Vagina (tissue), 2 donors: ENCODE measurements around the gene ANKZF1. TPM values are rescaled to one million over a fixed set of nuclear protein-coding genes. Genes with fewer than 3 reads are reported as not detected.

Experiments used
- DNase-seq, 2 donors: peaks; one replicate each; pipeline ENCODE4 v3.0.0-alpha.2; 2017; ENCODE audit errors: extremely low spot score in 2 of 2
- H3K27ac ChIP-seq: fragments of 200-600 bp; sonication (generic); one replicate; pipeline ENCODE4 v1.5.1; 2019
- H3K27me3 ChIP-seq: fragments of 200-600 bp; sonication (generic); one replicate; pipeline ENCODE4 v1.5.1; 2019
- H3K36me3 ChIP-seq, 2 donors: fragments of 200-600 bp; sonication (generic); one replicate each; pipeline ENCODE4 v1.5.1; 2017 to 2019
- H3K4me1 ChIP-seq: fragments of 200-600 bp; sonication (generic); one replicate; pipeline ENCODE4 v1.5.1; 2019
- H3K4me3 ChIP-seq, 2 donors: fragments of 200-600 bp; sonication (generic); 1 replicate in 1 of 2; 2 replicates in 1 of 2; pipeline ENCODE4 v1.5.1; 2016 to 2019
- H3K9me3 ChIP-seq: fragments of 200-600 bp; sonication (generic); one replicate; pipeline ENCODE4 v1.5.1; 2019
- POLR2A ChIP-seq, 2 donors: fragments of 450-650 bp; IDR thresholded peaks; one replicate each; pipeline ENCODE4 v1.6.1; 2017; ENCODE audit warnings: antibody characterized with exemption in 2 of 2, mild to moderate bottlenecking in 2 of 2, moderate library complexity in 2 of 2
- POLR2AphosphoS5 ChIP-seq, 2 donors: sonication (generic); formaldehyde crosslinking; IDR thresholded peaks; one replicate each; pipeline ENCODE4 v1.9.0; 2017; ENCODE audit warnings: antibody characterized with exemption in 2 of 2, mild to moderate bottlenecking in 2 of 2, low read depth in 1 of 2; ENCODE audit not compliant: insufficient read depth in 1 of 2
- intact Hi-C: fragments of 100-400 bp; cut with DNase I; formaldehyde crosslinking; loops from one replicate; pipeline ENCODE4 v1.15.1; 2023
- total RNA-seq: library from RNA; depleted of rRNA; stranded (reverse); fragments of >200 nt; gene quantifications from one replicate; pipeline ENCODE4 v1.2.3, GENCODE V29; 2016
- TF ChIP-seq, protein P1 (sequence below), 3 experiments: fragments of 450-650 bp in 2 of 3; fragments of 200-600 bp in 1 of 3; sonication (generic) in 1 of 3; IDR thresholded peaks; one replicate each; pipeline ENCODE4 v1.5.1; 2017 to 2019; ENCODE audit warnings: antibody characterized with exemption in 3 of 3, mild to moderate bottlenecking in 2 of 3, moderate library complexity in 2 of 3

The ANKZF1 gene
- total RNA-seq, 1 donor from 2014 or later: 98.7 TPM

DNA sequence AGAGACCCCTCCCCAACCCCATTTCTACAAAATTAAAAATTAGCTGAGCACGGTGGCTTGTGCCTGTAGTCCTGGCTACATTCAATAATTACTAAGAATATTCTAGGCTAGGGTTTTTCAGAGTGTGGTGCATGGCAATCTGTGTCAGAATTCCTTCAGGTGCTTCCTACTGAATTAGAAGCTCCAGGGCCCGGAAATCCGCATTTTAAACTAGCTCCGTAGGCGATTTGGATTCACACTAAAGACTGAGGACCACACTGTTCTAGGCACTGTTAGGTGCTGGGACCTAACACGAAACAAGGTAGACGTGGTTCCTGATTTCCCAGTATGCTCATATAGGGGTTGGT, 23.7 kb upstream of the ANKZF1 start:
- intact Hi-C loops: no loop called here
- no peak for DNase-seq
- no peak for TF ChIP-seq POLR2A (IDR thresholded peaks at IDR 0.05)
- TF ChIP-seq, protein P1, sequence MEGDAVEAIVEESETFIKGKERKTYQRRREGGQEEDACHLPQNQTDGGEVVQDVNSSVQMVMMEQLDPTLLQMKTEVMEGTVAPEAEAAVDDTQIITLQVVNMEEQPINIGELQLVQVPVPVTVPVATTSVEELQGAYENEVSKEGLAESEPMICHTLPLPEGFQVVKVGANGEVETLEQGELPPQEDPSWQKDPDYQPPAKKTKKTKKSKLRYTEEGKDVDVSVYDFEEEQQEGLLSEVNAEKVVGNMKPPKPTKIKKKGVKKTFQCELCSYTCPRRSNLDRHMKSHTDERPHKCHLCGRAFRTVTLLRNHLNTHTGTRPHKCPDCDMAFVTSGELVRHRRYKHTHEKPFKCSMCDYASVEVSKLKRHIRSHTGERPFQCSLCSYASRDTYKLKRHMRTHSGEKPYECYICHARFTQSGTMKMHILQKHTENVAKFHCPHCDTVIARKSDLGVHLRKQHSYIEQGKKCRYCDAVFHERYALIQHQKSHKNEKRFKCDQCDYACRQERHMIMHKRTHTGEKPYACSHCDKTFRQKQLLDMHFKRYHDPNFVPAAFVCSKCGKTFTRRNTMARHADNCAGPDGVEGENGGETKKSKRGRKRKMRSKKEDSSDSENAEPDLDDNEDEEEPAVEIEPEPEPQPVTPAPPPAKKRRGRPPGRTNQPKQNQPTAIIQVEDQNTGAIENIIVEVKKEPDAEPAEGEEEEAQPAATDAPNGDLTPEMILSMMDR (IDR thresholded peaks at IDR 0.05): no peak
- TF ChIP-seq POLR2AphosphoS5 (IDR thresholded peaks at IDR 0.05; ENCODE audit: insufficient read depth in 1 of 2, low read depth in 1 of 2): no peak

GRCh38 chr2:219206328-219207133, 23.1 kb upstream of the ANKZF1 start, which contains the start of gene ZFAND2B:
Gene ZFAND2B (plus strand): TSS chr2:219206782. CDS start chr2:219206988, 206 bp downstream.
- peak in 1 of 2 donors; percentile 95 for DNase-seq
- no peaks in the 10 kb centered on the region for H3K27me3 ChIP-seq
- peak within 1 kb of the TSS; percentile 63 to 79 for H3K4me3 ChIP-seq
- peaks cover 22% of the 10 kb centered on the region for H3K4me1 ChIP-seq
- TF ChIP-seq POLR2A (IDR thresholded peaks at IDR 0.05) (peak; percentile 96), POLR2AphosphoS5 (IDR thresholded peaks at IDR 0.05; ENCODE audit: insufficient read depth in 1 of 2, low read depth in 1 of 2) (peak; percentile 75 to 97)
- TF ChIP-seq, protein P1 (IDR thresholded peaks at IDR 0.05): peak in 1 of 3 experiments; percentile 30
- no peaks in the 10 kb centered on the region for H3K9me3 ChIP-seq
- intact Hi-C loops: no loop called here
- peak within 1 kb of the TSS; percentile 97 for H3K27ac ChIP-seq
- peaks cover 0 to 13% of the 10 kb centered on the region in 2 donors for H3K36me3 ChIP-seq

More for the DNA sequence above, 23.7 kb upstream of the ANKZF1 start:
- Histone ChIP-seq H3K36me3 (peaks cover 0 to 13% of the 10 kb centered on the region in 2 donors), H3K9me3 (no peaks in the 10 kb centered on the region), H3K27ac (peak overlapping the region; percentile 97), H3K4me3 (peak overlapping the region; percentile 63 to 79), H3K4me1 (peaks cover 22% of the 10 kb centered on the region), H3K27me3 (no peaks in the 10 kb centered on the region)

- DNase-seq: no peak
- peak overlapping the region; percentile 63 to 79 for H3K4me3 ChIP-seq
- no peaks in the 10 kb centered on the region for H3K27me3 ChIP-seq
- peaks cover 22% of the 10 kb centered on the region for H3K4me1 ChIP-seq
- peak overlapping the region; percentile 97 for H3K27ac ChIP-seq
- no peaks in the 10 kb centered on the region for H3K9me3 ChIP-seq
- intact Hi-C loops: no loop called here
- peaks cover 0 to 14% of the 10 kb centered on the region in 2 donors for H3K36me3 ChIP-seq
- TF ChIP-seq, protein P1 (IDR thresholded peaks at IDR 0.05): no peak
- TF ChIP-seq POLR2AphosphoS5 (IDR thresholded peaks at IDR 0.05; ENCODE audit: insufficient read depth in 1 of 2, low read depth in 1 of 2) (no peak), POLR2A (IDR thresholded peaks at IDR 0.05) (no peak)
These were observed 22.3 kb upstream of the ANKZF1 start for GRCh38 chr2:219207134-219207883.

- Histone ChIP-seq H3K36me3 (peaks cover 0 to 23% of the 10 kb centered on the region in 2 donors), H3K4me1 (peaks cover 22% of the 10 kb centered on the region), H3K27me3 (no peaks in the 10 kb centered on the region), H3K9me3 (no peaks in the 10 kb centered on the region), H3K4me3 (peak overlapping the region; percentile 63 to 79), H3K27ac (peak overlapping the region; percentile 97)
- TF ChIP-seq, protein P1 (IDR thresholded peaks at IDR 0.05): no peak
- TF ChIP-seq POLR2AphosphoS5 (IDR thresholded peaks at IDR 0.05; ENCODE audit: insufficient read depth in 1 of 2, low read depth in 1 of 2): no peak
- no peak for TF ChIP-seq POLR2A (IDR thresholded peaks at IDR 0.05)
- DNase-seq: peak in 1 of 2 donors; percentile 89
- intact Hi-C loops: no loop called here
These were observed 21.5 kb upstream of the ANKZF1 start for GRCh38 chr2:219207884-219208740.
